Ishikawa (cell line): ENCODE results near the gene NCOA5.

ENCODE experiments used
- CEBPB ChIP-seq: IDR thresholded peaks from 2 replicates; pipeline ENCODE4 v1.6.1; 2012
- EGR1 ChIP-seq: IDR thresholded peaks from 2 replicates; pipeline ENCODE4 v1.6.1; 2012
- EP300 ChIP-seq: IDR thresholded peaks from 2 replicates; pipeline ENCODE4 v1.6.1; 2012; ENCODE audit warnings: borderline replicate concordance
- NFIC ChIP-seq: IDR thresholded peaks from 2 replicates; pipeline ENCODE4 v1.6.1; 2012
- RAD21 ChIP-seq: IDR thresholded peaks from 2 replicates; pipeline ENCODE4 v1.6.1; 2012; ENCODE audit warnings: low read depth
- TAF1 ChIP-seq: IDR thresholded peaks from 2 replicates; pipeline ENCODE4 v1.6.1; 2012; ENCODE audit warnings: low read depth, mild to moderate bottlenecking
- TEAD4 ChIP-seq: IDR thresholded peaks from 2 replicates; pipeline ENCODE4 v1.6.1; 2012
- YY1 ChIP-seq: IDR thresholded peaks from 2 replicates; pipeline ENCODE4 v1.6.1; 2012; ENCODE audit warnings: low read depth
- TF ChIP-seq, protein P1 (sequence below): IDR thresholded peaks from 2 replicates; pipeline ENCODE4 v1.6.1; 2012
- TF ChIP-seq, protein P2 (sequence below): IDR thresholded peaks from 2 replicates; pipeline ENCODE4 v1.6.1; 2012; ENCODE audit warnings: low read depth, mild to moderate bottlenecking
- TF ChIP-seq, protein P3 (sequence below): IDR thresholded peaks from 2 replicates; pipeline ENCODE4 v1.6.1; 2012

DNA sequence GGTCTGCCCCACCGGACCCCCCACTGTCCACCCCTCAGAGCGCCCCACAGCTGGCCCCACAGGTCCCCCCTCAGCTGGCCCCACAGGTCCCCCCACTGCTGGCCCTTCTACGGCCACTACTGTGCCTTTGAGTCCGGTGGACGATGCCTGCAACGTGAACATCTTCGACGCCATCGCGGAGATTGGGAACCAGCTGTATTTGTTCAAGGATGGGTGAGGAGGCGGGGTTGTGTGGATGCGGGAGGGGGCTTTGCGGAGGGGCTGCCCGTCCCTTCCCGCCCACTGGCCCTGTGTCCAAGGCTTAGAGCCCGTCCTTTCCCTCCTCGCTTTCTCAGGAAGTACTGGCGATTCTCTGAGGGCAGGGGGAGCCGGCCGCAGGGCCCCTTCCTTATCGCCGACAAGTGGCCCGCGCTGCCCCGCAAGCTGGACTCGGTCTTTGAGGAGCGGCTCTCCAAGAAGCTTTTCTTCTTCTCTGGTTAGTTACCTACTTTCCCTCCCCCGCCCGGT is 76.4 kb downstream of the NCOA5 start:
- TF ChIP-seq CEBPB (no peak), RAD21 (no peak), EGR1 (no peak), YY1 (no peak), TAF1 (no peak), NFIC (no peak), EP300 (no peak), TEAD4 (no peak)
- TF ChIP-seq, protein P1, sequence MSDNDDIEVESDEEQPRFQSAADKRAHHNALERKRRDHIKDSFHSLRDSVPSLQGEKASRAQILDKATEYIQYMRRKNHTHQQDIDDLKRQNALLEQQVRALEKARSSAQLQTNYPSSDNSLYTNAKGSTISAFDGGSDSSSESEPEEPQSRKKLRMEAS: no peak
- TF ChIP-seq, protein P2, sequence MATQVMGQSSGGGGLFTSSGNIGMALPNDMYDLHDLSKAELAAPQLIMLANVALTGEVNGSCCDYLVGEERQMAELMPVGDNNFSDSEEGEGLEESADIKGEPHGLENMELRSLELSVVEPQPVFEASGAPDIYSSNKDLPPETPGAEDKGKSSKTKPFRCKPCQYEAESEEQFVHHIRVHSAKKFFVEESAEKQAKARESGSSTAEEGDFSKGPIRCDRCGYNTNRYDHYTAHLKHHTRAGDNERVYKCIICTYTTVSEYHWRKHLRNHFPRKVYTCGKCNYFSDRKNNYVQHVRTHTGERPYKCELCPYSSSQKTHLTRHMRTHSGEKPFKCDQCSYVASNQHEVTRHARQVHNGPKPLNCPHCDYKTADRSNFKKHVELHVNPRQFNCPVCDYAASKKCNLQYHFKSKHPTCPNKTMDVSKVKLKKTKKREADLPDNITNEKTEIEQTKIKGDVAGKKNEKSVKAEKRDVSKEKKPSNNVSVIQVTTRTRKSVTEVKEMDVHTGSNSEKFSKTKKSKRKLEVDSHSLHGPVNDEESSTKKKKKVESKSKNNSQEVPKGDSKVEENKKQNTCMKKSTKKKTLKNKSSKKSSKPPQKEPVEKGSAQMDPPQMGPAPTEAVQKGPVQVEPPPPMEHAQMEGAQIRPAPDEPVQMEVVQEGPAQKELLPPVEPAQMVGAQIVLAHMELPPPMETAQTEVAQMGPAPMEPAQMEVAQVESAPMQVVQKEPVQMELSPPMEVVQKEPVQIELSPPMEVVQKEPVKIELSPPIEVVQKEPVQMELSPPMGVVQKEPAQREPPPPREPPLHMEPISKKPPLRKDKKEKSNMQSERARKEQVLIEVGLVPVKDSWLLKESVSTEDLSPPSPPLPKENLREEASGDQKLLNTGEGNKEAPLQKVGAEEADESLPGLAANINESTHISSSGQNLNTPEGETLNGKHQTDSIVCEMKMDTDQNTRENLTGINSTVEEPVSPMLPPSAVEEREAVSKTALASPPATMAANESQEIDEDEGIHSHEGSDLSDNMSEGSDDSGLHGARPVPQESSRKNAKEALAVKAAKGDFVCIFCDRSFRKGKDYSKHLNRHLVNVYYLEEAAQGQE: no peak
- TF ChIP-seq, protein P3, sequence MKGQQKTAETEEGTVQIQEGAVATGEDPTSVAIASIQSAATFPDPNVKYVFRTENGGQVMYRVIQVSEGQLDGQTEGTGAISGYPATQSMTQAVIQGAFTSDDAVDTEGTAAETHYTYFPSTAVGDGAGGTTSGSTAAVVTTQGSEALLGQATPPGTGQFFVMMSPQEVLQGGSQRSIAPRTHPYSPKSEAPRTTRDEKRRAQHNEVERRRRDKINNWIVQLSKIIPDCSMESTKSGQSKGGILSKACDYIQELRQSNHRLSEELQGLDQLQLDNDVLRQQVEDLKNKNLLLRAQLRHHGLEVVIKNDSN: no peak
